ENCODE data around the gene SP8.

- TF ChIP-seq, protein P1, sequence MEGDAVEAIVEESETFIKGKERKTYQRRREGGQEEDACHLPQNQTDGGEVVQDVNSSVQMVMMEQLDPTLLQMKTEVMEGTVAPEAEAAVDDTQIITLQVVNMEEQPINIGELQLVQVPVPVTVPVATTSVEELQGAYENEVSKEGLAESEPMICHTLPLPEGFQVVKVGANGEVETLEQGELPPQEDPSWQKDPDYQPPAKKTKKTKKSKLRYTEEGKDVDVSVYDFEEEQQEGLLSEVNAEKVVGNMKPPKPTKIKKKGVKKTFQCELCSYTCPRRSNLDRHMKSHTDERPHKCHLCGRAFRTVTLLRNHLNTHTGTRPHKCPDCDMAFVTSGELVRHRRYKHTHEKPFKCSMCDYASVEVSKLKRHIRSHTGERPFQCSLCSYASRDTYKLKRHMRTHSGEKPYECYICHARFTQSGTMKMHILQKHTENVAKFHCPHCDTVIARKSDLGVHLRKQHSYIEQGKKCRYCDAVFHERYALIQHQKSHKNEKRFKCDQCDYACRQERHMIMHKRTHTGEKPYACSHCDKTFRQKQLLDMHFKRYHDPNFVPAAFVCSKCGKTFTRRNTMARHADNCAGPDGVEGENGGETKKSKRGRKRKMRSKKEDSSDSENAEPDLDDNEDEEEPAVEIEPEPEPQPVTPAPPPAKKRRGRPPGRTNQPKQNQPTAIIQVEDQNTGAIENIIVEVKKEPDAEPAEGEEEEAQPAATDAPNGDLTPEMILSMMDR (IDR thresholded peaks at IDR 0.05), result no peak
- TF ChIP-seq EZH2 (IDR thresholded peaks at IDR 0.05) (no peak), EZH2phosphoT487 (IDR thresholded peaks at IDR 0.05) (no peak)
These were observed 47.9 kb downstream of the SP8 start for GRCh38 chr7:20738518-20739481.

All from neural progenitor cell (in vitro differentiated cells).